HG03097 (cell line): Measurements from ENCODE around the gene ABR.
"Not testable (repeated sequence)": the region's sequence is repeated elsewhere in the genome, so short reads cannot be mapped to it uniquely, and the experiment has no call there.

ENCODE experiments used
- ATAC-seq: cut with Tn5 transposase; IDR thresholded peaks from one replicate; pipeline ENCODE4 v1.9.1; 2021; ENCODE audit not compliant: unreplicated experiment, low FRiP score

Gene ABR

DNA sequence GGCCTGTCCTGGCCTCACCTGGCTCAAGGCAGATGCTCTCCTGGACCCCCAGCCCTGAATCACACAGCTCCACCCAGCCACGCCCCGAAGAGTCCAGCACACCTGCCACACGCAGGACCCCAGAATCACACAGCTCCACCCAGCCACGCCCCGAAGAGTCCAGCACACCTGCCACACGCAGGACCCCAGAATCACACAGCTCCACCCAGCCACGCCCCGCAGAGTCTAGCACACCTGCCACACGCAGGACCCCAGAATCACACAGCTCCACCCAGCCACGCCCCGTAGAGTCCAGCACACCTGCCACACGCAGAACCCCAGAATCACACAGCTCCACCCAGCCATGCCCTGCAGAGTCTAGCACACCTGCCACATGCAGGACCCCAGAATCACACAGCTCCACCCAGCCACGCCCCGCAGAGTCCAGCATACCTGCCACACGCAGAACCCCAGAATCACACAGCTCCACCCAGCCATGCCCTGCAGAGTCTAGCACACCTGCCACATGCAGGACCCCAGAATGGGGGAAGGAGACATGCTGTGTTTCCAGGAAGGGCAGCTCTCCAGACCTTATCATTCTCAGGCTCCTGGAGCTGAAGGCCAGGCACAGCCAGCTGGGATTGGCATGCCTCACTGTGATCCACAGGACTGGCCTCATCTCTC lies 105.7 kb downstream of the ABR start:
- ATAC-seq, result not testable (repeated sequence)

- ATAC-seq, result no peak
Measured at GRCh38 chr17:1073241-1073962, 106.4 kb downstream of the ABR start.

DNA sequence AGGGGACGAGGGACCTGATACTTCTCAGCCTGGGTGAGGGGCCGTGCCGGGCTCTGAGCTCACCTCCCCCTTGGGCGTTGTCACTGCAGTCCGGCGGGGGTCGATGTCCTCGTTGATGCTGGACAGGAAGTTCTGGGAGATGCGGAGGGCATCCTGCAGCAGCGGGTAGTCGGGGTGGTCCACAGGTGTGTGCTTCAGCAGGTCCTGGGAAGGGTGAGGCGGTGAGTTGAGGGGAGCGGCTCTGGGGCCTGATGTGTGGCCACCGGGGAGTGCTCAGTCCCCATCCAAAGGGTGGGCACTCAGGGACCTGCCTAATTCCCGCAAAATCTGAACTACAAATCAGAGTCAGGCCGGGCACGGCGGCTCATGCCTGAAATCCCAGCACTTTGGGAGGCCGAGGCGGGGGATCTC lies 107.2 kb downstream of the ABR start:
- no peak for ATAC-seq

GRCh38 chr17:1071103-1071825 lies 108.5 kb downstream of the ABR start:
- no peak for ATAC-seq

GRCh38 chr17:1070411-1070810 lies 109.4 kb downstream of the ABR start:
- no peak for ATAC-seq

- no peak for ATAC-seq
Measured at GRCh38 chr17:1069847-1070246, 109.9 kb downstream of the ABR start.

DNA sequence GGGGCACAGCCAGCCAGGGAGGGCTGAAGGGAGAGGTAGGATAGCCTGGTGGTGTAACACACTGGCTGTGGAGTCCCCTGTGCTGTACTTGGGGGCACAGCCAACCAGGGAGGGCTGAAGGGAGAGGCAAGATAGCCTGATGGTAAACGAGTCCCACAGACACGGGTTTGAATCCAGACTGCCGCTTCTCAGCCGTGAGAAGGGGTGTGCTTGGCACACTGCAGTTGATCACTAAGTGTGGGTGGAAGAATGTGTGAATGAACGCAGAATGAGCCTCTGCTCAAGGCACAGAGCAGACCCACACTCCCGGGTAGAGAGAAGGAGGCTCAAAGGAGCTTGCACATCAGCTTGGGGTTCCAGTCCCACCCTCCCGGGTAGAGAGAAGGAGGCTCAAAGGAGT lies 111.4 kb downstream of the ABR start:
- ATAC-seq, result no peak

DNA sequence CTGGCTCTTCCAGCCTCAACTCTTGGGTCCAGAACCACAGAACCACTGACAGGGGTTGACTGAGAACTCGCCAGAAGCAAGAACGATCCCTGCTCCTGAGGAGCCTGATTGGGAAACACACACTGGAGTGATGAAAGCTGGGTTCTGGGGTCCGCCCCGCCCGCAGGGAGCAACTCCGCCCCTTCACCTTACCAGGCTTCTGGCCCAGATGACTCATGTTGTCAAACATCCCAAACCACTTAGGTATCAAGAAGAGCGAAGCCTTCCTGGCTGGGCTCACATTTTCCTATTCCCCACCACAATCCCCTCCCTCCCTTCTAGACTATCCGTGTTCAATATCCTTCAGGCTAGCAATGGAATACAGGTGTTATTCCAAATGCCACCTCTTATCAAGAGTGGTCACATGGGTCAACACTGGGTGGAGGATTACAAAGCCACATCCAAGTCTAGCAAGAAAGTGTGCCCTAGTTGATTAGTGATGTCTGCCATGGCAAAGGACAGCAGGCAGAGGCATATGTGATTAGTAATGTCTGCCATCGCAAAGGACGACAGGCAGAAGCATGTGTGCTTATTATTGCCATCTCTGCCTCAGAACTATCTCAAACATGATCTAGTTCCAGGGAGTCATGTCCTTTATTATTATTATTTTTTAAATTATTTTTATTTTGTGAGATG lies 112.4 kb downstream of the ABR start:
- no peak for ATAC-seq

- ATAC-seq, result not testable (repeated sequence)
Measured at GRCh38 chr17:1065416-1065815, 114.4 kb downstream of the ABR start.

DNA sequence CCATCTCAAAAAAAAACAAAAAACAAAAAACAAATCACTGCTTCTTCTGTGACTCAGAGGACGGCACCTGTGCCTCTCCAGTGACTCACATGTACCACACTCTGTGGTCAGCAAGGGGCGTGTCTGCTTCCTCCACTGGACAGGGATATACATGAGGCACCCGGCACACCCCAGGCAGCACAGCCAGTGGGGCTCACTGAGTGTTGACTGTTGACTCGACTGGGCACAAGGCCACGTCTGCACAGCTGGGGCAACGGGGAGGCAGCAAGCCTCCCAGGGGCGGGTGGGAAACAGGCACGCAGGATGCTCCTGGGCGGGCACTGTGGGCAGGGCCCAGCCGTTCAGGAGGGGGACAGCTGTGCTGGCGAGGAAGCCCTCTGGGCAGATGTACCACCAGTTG lies 118.8 kb downstream of the ABR start:
- no peak for ATAC-seq

- ATAC-seq, result no peak
Measured at GRCh38 chr17:1059131-1059795, 120.5 kb downstream of the ABR start.

DNA sequence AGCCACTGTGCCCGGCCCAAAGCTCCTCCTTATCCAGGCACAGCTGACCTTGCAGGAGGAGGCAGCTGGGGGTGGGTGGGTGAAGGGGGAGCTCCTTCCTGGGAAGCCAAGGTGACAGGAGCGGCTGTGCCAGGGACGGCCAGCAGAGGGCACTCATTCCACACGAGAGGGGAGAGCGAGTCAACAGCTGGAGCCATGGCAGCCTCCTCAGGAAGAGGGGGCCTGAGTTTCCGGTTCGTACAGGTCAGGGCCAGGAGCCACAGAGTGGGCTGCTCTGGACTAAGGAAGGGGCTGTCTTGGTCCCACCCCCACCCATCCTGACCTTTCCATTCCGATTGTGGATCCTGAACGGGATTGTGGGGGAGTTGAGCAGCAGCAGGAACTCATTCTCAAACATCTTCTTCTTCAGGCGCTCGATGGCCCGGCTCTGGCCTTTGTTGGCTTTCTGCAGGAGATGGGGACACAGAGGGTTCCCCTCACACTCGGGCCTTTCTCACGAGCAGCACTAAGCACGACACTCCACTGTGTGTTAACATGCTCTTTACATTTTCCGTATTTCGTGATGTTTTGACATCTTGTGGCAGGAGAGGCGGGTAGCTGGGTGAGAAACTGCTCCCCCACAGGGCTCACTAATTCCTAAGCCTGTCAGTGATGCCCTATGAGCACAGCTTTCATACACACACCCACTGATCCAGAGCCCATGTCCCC lies 121.2 kb downstream of the ABR start:
- ATAC-seq, result no peak

DNA sequence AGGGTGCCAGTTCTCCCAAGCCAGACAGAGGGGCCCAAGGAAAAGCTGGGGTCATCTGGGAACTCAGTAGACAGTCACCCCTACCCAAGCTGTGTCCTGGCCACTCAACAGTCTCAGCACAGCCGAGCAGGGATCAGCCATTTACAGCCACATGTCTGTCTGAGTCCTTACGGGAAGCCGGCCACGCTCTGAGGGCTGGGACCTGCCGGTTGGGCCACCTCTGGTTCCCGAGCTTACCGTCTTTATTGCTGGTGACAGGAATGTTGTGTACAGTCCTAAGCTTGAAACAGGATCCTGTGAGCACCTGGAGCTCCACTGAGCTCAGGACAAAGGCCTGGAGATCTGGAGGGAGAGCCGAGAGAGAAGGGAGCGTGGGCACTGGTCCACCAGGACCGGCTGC lies 123.0 kb downstream of the ABR start:
- no peak for ATAC-seq

- ATAC-seq, result no peak
Measured at GRCh38 chr17:1055751-1056645, 123.8 kb downstream of the ABR start.

DNA sequence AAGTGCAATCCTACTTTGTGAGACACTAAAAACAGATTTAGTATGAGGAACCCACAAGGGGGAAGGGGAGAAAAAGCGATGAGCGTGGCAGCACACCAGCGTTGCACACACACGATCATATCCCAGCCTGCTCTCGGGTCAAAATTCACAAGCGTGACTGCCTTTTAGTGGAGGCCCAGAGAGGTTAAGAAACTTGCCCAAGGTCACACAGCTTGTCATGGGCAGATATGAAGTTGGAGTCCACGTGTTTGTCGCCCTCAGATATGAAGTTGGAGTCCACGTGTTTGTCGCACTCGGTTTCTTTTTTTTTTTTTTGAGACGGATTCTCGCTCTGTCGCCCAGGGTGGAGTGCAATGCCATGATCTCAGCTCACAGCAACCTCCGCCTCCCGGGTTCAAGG lies 124.5 kb downstream of the ABR start:
- ATAC-seq, result no peak

DNA sequence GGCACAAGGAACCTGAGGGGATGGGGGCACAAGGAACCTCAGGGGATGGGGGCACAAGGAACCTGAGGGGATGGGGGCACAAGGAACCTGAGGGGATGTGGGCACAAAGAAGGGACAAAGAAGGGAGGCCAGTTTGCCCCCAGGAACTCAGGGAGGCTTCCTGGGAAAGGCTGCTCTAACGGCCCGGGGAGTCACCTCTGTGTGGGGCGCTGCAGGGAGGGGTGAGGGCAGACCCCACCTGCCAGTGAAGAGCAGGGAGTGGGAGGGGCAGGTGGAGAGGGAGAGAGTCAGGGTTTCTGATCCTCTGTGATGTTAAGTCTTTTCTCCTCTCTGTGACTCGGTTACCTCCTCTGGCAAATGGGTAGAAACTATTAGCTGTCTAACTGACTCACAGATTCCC lies 125.1 kb downstream of the ABR start:
- ATAC-seq, result no peak

DNA sequence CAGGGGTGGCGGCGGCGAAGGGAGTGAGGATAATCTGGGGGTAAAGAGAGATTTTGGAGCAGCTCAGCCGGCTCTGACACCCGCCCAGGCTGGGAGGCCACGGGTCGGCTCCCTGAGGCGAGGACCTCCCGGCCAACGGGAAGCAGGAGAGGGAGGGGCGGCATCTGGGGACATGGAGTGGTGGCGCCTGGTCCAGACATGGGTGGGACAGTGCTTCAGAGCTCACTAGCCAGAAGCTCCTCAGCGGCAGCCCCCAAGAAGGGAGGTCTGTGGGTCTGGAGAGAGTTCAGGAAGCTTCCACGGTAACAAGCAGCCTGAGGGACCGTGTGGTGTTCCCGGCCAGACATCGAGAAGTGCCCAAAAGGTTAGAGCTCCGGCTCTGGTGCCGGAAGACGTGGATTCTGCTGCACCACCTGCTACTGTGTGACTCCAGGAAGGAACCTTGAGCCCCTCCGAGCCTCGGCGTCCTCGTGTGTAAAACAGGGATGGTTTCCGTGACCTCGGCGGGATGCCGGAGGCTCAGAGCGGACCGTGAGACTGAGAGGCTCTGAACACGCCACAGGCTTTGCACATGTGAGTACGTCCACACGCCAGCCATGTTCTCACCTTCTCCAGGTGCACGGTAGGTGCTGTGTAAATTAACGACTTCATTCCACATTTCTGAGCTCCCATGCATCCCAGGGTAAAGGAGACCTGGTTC lies 126.0 kb downstream of the ABR start:
- no peak for ATAC-seq
